Smooth muscle cell of the brain vasculature (primary cell): ENCODE measurements around the gene GZMM.
"Not testable (repeated sequence)": the region's sequence is repeated elsewhere in the genome, so short reads cannot be mapped to it uniquely, and the experiment has no call there.

Source experiments
- DNase-seq: peaks from one replicate; pipeline ENCODE4 v3.0.0-alpha.2; 2012; ENCODE audit warnings: low read depth, low spot score

GZMM gene

GRCh38 chr19:583198-583967 is 39.5 kb downstream of the GZMM start:
- DNase-seq, result no peak

GRCh38 chr19:583968-584239 is 40.1 kb downstream of the GZMM start:
- DNase-seq, result no peak

GRCh38 chr19:584240-585001 is 40.6 kb downstream of the GZMM start:
- no peak for DNase-seq

- not testable (repeated sequence) for DNase-seq
Measured at GRCh38 chr19:585146-585545, 41.3 kb downstream of the GZMM start.

- no peak for DNase-seq
Measured at GRCh38 chr19:585551-586110, 41.8 kb downstream of the GZMM start.

- no peak for DNase-seq
Measured at GRCh38 chr19:588093-588740, 44.4 kb downstream of the GZMM start.

GRCh38 chr19:588741-589692 is 45.2 kb downstream of the GZMM start:
- no peak for DNase-seq

- no peak for DNase-seq
Measured at GRCh38 chr19:589693-590395, 46.0 kb downstream of the GZMM start, which contains the start of gene HCN2. HCN2 (plus strand) TSS chr19:589881; CDS start chr19:589946, 65 bp downstream.

- DNase-seq, result no peak
Measured at GRCh38 chr19:590396-590745, 46.5 kb downstream of the GZMM start.

GRCh38 chr19:590750-591098 is 46.9 kb downstream of the GZMM start:
- no peak for DNase-seq

GRCh38 chr19:591099-591958 is 47.5 kb downstream of the GZMM start:
- no peak for DNase-seq

GRCh38 chr19:592101-592500 is 48.2 kb downstream of the GZMM start:
- DNase-seq, result no peak

GRCh38 chr19:593055-593454 is 49.2 kb downstream of the GZMM start:
- DNase-seq, result no peak

- DNase-seq, result no peak
Measured at GRCh38 chr19:593505-593904, 49.7 kb downstream of the GZMM start.

GRCh38 chr19:594265-594870 is 50.5 kb downstream of the GZMM start:
- no peak for DNase-seq

- no peak for DNase-seq
Measured at GRCh38 chr19:595326-596262, 51.7 kb downstream of the GZMM start.

- DNase-seq, result no peak
Measured at GRCh38 chr19:596263-596655, 52.4 kb downstream of the GZMM start.
